NCI-H2029 treated with DMSO at 0.1 percent for 48 hours (cell line): ENCODE measurements around the gene RASSF10.
"Not testable (repeated sequence)": the region's sequence is repeated elsewhere in the genome, so short reads cannot be mapped to it uniquely, and the experiment has no call there.

Experiments used
- DNase-seq: peaks from one replicate; lab custom pipeline; 2025; lab: John Stamatoyannopoulos, UW

The RASSF10 gene

DNA sequence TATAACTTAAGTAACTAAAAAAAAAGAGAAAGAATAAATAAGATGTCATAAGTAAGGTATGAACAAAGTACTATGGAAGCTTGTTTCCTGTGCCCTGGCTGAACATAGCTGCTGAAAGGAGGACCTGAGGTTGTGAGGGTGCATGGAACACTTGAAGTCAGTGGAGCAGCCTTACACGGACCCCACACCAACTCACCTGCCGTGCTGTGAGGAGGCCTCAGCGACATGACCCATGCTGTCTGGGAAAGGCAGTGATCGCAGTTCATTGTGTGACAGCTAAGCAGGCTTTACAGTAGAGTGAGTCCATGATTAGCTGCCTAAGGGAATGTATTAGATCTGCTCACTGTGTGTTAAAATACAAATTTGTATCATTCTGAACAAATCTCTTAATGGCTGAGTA, 17.6 kb downstream of the RASSF10 start:
- no peak for DNase-seq

DNA sequence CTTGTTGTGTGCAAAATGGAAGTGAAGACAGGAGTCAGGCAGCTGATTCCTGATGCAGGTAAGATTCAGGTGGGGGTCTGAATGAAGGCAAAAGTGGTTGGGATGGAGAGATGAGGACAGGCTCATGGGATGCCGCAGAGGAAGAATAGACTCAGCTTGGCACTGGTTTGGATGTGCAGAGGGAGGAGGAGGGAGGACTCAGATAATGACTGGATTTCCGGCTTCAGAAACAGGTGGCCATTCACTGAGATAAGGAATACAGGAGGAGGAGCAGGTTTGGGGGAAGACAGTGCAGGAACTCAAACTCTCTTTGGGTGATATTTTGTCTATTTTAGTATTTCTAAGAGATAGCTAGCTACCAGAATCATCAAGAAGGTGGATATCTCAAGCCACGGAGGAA, 19.2 kb downstream of the RASSF10 start:
- DNase-seq = no peak

DNA sequence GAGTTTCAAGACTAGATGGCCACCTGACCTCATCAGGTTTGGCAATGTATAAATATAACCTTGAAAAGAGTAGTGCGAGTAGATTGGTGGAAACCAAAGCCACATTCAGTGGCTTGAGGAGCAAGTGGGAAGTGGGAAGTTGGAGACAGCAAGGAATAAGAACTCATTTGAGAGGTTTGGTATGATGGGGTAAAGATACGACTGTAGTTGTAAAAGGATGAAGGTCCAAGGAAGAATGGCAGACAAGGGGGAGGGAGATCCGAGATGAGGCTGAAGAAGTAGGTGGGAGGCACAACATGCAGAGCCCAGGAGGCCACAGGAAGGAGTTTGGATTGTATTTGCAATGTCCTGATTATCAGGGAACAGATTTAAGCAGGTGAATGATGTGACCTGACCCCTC, 20.8 kb downstream of the RASSF10 start:
- no peak for DNase-seq

DNA sequence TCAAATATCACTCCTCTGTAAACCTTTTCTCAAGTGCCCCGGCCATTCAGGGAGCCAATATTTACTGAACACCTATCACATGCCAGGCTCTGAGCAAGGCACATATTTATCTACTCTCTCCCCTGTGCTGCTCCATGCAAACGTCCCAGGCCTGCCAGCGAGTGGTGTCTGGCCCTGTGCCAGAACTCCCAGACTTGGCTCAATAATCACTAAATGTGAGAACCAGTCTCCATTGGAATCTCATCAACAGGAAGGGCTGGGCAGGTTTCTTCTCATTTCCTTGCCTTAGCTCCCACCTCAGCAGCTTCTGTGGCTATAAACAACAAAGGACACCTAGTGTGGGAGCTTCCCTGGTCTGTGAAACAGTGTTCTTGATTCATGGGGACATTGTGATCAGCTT, 21.7 kb downstream of the RASSF10 start:
- peak; percentile 98 for DNase-seq

DNA sequence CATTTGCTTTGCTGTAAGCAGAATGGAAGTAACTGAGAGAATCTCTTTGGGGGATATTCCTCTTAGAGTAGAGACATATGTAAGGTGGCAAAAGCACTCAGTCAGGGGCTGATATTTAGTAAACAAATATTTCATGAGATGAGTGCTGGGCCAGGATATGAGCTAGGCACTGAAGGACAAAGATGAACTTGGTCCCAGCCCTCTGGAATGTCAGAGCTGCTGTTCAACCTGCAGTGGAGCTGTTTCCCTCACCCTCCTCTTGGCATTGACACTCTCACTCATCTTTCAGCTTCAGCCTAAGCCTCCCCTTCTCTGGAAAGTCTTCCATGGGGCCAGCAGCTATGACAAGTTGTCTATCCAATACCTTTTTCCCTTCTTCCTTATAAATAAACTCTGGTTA, 22.2 kb downstream of the RASSF10 start:
- no peak for DNase-seq

DNA sequence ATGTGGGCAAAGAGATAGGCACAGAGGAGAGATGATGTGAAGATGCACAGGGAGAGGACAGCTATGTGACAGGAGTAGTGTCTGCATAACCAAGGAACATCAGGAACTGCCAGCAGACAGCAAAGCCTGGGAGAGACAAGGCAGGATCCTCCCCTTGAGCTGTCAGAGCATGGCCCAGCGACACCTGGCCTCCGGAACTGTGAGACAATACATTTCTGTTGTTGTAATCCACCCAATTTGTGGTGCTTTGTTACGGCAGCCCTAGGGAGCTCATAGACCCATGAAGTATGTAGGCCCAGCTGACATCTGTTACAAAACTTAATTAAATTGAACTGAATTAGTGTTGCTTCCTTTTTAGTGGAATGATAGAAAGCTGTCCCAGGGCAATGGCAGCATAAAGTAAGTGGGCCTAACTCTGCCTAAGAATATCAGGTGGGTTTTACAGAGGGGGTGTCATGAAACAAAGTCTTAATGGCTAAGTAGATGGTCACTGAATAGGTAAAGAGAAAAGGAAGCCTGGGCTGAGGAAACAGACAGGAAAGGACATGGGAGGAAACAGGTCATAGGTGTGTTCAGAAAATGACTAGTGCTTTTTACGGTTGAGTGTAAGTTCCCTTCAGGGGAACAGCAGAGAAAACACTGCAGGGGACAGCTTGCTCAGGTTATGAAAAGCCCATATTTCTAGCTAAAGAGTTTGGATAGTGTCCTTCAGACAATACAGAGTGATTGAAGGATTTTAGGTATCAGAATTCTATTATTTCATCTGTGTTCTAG, 24.8 kb downstream of the RASSF10 start:
- DNase-seq = no peak

DNA sequence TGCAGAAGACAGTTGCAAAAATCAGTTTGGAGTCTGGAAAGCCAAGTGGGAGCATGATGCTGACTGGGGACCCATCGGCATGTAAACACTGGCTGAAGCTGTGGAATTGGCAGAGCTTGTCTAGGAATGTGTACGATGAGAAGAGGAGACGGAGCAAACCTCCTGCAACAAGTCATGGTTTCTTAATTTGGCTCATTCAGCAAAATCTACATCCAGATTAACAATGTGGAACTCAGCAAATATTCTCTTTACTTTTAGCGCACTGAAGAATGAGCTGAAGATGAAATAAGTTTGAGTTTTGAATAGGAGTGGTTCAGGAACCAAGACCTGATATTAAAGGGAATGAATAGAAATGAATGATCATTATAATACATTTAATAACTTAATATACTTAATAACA, 26.6 kb downstream of the RASSF10 start:
- DNase-seq = no peak

DNA sequence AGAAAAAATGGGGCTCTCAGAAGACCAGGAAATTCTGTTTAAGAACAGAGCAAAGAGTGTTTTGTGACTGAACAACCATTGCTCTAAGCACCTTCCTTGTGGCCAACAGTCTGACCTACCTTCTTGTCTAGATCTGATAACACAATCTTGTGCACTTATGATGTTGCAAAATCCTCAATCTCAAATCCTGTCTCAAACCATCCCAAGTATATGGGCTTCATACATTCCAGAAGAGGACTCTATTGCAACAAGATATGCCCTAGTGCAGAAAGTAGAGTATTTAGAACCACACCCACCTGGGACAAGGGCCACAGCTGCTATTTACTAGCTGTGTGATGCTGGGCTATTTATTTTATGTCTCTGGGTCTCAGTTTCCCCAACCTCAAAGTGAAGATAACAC, 27.1 kb downstream of the RASSF10 start:
- DNase-seq = no peak

DNA sequence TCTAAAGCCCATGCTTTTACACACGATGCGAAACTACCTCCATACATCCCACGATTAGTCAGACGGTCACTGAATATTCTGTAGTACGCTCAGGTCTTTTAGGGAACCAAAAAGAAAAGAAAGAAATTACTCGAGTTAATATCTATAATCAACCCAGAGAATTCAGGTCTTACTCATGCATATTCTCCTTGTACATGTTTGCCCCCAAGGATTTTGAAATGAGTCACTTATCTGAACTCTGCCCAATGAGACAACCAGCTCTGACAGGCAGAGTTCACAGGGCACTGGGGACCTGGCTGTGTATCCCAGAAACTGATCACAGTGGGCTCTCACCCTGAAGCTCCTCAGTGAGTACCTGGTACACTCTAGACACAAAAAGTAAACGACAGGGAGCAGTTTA, 29.2 kb downstream of the RASSF10 start:
- DNase-seq = no peak

DNA sequence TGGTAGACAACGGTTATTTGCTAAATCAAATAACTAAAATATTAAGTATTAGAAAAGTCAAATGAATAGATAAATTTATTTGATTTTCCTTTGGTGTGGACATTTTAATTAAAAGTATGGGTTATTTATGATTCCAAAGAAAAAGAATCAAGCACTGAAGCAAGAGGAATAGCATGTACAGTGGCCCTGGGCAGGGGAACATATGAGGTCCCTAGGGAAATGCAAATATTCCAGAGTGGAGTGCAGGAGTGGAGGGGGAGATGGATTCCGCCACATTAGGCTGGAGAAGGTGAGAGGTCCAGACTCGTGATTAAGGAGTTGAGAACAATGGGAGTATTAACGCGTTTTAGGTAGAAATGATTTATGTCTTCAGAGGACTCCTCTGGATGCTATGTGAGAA, 30.0 kb downstream of the RASSF10 start:
- DNase-seq = no peak

DNA sequence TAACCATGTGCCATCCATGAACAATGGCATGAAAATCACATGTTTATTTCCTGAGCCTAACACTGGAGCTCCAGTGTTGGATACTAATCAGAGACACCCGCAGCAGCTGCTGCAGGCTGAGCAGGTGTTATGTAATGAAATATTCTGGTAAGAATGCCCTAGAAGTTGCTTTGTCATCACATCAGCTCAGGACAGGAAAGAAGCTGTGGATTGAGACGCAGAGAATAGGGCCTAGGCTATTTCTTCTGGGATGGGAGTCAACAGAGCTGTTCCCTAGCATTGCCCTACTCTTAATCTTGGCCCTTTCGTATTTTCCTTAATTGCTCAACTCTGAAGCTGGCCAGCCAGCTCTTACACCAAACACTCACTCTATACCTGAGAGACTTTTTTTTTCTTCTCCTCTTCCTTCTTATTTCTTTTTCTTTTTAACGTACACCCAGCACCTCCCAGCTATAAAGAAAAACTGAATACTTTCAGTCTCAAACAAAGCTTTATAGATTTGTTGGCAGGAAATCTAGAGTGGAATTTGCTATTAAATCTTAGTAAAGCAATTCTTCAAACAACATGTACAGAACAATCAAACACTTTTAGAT, 31.9 kb downstream of the RASSF10 start:
- no peak for DNase-seq

DNA sequence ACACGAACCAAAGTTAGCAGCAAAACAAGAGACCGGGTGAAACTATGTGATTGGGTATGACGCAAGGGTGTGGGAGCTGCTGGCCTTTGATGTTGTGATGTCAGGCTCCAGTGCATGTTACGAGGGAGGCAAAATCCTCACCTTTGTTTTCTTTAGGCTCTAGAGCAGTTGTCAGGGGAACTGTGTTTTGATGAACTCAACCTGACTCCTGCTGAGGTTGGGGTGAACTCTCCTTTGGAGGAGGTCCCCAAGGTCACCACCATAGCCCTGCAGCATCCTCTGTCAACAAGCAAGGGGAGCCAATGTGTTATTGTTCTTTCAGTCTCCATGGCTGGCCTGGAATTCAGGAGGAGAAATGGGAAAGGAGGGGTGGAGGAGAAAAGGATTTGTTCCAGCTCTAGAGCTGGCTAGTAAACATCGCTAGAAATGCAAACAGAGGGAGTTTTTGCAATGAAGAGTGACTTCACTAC, 33.8 kb downstream of the RASSF10 start:
- DNase-seq = no peak

DNA sequence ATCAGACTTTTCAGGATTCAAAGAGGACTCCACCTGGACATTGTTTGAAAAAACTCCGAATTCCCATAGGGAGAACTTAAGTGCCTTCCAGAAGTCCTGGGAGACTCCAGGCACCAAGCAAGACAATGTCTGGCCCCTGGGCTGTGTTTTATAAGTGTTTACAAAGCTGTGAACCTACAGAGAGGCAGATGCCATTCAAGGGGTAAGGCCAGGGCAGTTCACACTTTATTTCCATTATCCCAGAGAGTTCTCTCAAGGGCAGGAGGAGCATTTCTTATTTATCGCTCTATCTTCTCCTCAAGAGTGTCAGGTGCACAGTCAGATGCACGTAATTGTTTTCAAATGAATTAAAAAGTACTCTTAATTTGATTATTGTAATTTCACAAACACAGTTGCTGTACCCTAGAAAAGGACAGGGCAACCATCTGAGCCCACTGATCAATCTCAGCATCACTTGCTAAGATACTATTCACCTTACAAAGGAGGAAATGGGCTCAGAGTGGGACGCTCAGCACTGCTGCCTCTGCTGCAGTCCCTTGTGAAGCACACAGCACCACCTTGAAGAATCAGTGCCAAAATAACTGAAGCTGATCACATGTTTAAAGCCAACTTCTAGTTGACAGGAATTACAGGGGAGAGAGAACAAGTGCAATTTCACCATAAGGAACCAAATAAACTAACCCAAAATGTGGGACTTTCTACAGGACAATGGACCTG, 35.0 kb downstream of the RASSF10 start:
- DNase-seq = no peak

DNA sequence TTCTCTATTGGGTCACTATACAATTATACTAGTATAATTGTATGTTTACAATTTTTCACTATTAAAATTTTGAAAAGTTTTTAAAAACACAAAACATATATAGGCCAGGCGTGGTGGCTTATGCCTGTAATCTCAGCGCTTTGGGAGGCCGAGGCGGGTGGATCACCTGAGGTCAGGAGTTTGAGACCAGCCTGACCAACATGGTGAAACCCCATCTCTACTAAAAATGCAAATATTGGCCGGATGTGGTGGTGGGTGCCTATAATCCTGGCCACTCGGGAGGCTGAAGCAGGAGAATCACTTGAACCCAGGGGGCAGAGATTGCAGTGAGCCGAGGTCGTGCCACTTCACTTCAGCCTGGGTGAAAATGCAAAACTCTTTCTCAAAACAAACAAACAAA, 36.0 kb downstream of the RASSF10 start:
- DNase-seq = not testable (repeated sequence)

DNA sequence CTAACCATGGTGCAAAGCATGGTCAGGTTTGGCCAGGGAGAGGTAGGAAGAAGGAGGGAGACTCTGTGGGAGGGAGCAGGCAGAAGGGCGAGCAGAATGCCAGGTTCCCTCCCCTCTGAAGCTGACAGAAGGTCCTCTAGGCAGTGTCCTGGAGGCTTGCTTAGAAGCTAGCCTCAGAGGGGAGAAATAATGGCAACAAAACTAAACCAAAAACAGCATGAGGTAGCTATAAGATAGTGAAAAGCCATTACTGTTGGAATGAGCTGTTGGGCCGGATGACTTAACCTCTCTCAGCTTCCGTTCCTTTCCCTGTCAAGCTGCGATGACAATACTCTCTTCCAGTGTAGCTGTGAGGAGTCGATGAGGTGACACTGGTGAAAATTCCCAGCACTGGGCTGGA, 36.6 kb downstream of the RASSF10 start:
- DNase-seq = no peak

DNA sequence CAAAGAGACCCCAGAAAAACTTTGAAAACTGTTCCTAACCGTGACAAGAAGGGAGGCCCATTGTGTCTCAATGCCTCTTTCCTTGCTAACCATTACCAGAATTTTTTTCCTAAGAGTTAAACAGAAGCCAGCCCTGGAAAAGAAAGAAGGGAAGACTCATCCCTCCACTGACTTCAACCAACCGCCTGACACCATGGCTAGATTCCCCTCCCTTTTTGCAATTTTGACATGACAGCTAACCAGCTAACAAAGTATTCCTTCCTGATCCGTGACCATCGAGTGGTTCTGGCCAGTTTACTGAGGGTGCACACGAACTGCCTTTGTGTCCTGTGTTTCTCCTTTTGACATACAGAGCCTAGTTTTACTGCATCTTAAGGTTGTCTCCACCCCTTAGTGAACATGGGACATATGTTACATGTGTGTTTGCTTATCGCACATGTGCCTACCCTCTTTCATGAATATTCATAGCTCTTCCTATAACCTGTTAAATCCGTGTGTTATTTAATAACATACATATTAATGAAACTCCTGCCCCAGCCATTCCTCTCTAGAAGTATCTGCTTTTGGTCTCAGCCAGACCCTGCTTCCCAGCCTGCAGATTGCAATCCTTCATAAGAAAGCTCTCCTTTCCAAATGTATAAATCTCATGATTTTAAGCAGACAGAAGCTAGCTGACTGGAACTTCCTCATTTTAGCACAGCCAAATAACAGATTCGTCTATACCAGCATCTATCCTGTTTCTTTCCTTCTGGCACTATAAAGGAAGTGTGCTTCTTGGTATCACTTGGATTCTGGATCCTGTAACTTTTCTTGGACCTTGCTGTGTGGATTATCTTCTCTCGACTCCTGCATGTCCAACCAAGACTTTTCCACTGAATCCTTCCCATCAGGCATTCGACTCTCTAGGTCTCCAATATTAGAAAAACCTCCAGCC, 37.8 kb downstream of the RASSF10 start:
- DNase-seq = no peak

DNA sequence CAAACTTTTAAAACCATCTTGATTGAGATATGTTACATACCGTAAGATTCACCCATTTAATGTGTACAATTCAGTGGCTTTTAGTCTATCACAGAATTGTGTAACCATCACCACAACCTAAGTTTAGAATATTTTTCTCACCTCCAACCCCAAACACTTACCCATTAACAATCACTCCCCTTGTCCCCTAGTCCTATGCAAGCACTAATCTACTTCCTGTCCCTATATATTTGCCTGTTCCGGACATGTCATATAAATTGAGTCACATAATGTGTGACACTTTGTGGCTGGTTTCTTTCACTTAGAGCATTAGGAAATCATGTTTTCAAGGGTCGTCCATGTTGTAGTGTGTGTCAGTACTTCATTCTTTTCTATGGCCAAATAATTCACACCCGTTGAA, 38.8 kb downstream of the RASSF10 start:
- no peak for DNase-seq

DNA sequence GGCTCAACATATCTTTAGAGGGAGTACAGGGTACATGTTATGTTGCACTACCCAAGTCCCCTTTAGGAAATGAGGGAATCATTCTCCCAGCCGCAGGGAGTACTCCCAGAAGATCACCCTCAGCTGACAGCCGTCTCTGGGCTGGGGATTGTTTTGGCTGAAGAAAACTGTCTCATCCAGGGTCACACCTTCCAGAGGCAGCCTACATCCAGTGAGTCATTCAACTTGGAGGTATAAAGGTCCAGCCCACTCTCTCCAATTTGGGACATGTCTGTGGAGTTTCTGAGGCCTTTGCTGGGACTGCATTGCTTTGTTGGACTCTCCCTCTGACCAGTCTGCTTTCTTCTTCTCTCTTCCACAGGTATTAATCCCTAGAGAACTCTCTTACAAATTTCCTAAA, 42.1 kb downstream of the RASSF10 start:
- DNase-seq = no peak

DNA sequence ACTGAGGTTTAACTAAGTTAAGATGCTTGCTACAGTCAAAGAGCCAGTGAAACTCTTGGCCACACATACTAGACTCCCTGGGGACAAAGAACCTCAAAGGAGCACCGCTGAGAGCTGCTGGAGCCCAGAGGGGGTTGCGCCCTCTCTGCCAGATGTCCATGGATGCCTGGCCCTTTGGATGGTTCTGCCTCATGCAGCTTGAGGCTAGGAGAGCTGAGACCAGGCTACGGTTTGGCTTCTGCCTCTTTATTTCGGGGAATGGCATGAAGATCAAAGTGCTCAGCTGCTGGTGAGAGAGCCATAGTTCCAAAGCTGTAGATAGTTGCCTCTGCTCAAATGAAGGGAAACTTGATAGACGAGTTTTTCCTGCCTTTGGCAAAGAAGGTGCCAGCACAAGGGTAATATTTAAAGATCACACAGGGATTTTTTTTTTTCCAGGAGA, 43.0 kb downstream of the RASSF10 start:
- no peak for DNase-seq

DNA sequence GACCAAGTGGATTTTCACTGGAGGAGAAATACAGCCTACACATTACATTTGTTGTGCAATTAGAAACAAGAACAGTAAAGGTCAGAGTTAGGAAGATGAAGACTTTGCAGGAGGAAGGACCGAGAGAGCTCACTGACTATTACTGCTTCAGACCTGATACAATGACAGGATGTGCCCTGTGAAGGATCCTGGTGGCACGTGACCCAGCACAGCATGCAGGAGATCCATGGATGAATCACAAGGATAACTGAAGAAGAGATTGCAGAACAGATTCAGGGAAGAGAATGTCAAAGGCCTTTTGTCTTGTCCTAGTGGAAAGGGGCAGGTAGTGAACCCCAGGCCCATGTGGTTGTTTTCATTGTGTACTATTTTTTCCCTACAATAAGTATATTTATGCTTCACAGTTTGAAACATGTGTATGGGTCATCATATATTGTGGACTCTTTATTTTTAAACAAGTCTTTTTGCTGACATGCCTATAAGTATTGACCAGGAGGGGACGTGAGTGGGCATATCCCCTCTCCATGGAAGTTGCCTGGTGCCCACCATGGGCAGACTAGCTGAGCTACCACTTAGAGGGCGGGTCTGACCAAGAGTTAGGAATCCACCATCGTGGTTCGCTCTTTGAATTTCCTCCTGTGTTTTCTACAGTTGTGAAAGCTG, 44.3 kb downstream of the RASSF10 start:
- DNase-seq = no peak

DNA sequence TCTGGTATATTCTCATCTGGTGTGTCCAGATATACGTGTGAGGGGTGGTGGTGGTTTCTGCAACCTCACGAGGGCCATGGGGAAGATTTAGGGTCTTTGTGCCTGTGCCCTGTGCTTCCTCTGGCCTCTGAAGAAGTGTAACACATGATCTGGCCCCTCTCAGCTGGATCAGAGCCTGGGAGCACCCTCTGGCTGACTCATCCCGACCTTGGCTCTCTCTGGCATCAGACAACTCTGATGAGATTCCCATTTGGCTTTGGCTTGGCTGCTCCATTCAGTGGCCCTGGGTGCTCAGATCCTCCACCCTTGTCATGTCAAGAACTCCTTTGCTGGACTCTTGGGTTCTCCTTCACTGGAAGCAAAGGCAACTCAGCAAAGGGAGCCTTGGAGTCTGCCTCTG, 45.2 kb downstream of the RASSF10 start:
- no peak for DNase-seq

DNA sequence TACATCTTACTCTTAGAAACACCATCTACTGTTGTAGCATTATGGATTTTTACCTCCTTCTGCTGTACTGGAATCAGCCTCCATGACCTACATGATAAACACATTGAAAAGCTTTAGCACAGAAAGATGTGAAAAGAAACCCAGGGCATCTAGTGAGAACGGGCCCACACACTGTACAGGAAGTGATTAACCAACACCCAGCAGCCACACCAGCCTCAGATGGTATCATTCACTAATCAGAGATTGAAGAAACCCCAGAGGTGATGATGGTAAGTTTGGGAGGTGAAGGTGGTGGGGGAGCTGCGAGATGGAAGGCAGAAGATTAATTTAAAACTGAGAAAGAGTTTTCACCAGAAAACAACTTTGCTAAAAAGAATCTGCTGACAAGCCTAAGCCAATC, 46.1 kb downstream of the RASSF10 start:
- DNase-seq = no peak
